ENCODE data around the gene DAO. TPM values are rescaled to one million over a fixed set of nuclear protein-coding genes. Genes with fewer than 3 reads are reported as not detected.

DAO gene
- total and polyA plus RNA-seq, 12 donors: not detected

GRCh38 chr12:108911915-108912314, 32.0 kb downstream of the DAO start:
- WGBS, 4 donors: 81 to 94% (median 83%) methylated on average over 5 to 6 of the region's 6 CpGs
- intact Hi-C loops (cut with DNase I): no loop called here
- DNase-seq: no peak
- H3K4me3 ChIP-seq: no peak overlapping the region
- TF ChIP-seq CTCF (IDR thresholded peaks at IDR 0.05) (no peak), POLR2A (IDR thresholded peaks at IDR 0.05) (no peak)
- no peaks in the 10 kb centered on the region for H3K27me3 ChIP-seq
- no peak overlapping the region for H3K27ac ChIP-seq
- H3K4me1 ChIP-seq (replicated peaks in 1 of 2): no peaks in the 10 kb centered on the region
- H3K36me3 ChIP-seq (replicated peaks in 1 of 2): no peaks in the 10 kb centered on the region
- no peaks in the 10 kb centered on the region for H3K9me3 ChIP-seq (replicated peaks in 1 of 3)

- TF ChIP-seq CTCF (IDR thresholded peaks at IDR 0.05) (no peak), POLR2A (IDR thresholded peaks at IDR 0.05) (no peak)
- Histone ChIP-seq H3K9me3 (replicated peaks in 1 of 3) (no peaks in the 10 kb centered on the region), H3K4me3 (no peak overlapping the region), H3K4me1 (replicated peaks in 1 of 2) (no peaks in the 10 kb centered on the region), H3K27me3 (no peaks in the 10 kb centered on the region), H3K27ac (no peak overlapping the region), H3K36me3 (replicated peaks in 1 of 2) (no peaks in the 10 kb centered on the region)
- DNase-seq: no peak
- 91 to 97% (median 94%) methylated on average over 9 of the region's 9 CpGs for WGBS, 4 donors
- intact Hi-C loops (cut with DNase I): no loop called here
Measured at GRCh38 chr12:108912361-108912760, 32.5 kb downstream of the DAO start.

GRCh38 chr12:108914121-108914531, 34.2 kb downstream of the DAO start:
- intact Hi-C loops (cut with DNase I): no loop called here
- peak overlapping the region in 2 of 5 donors; percentile 49 to 51 for H3K27ac ChIP-seq

GRCh38 chr12:108915632-108916133, 35.8 kb downstream of the DAO start:
- Histone ChIP-seq H3K9me3 (replicated peaks in 1 of 3) (no peaks in the 10 kb centered on the region), H3K36me3 (replicated peaks in 1 of 2) (no peaks in the 10 kb centered on the region), H3K4me3 (no peak overlapping the region), H3K27ac (no peak overlapping the region), H3K4me1 (replicated peaks in 1 of 2) (no peaks in the 10 kb centered on the region), H3K27me3 (no peaks in the 10 kb centered on the region)
- intact Hi-C loops (cut with DNase I): no loop called here
- no peak for DNase-seq
- WGBS, 4 donors: 50 to 81% (median 69%) methylated on average over 4 to 15 of the region's 15 CpGs
- TF ChIP-seq POLR2A (IDR thresholded peaks at IDR 0.05) (no peak), CTCF (IDR thresholded peaks at IDR 0.05) (no peak)

More at GRCh38 chr12:108914121-108914531, 34.2 kb downstream of the DAO start:
- WGBS, 4 donors: 20 to 33% (median 28%) methylated on average over 4 of the region's 4 CpGs
- no peaks in the 10 kb centered on the region for H3K27me3 ChIP-seq
- H3K4me1 ChIP-seq (replicated peaks in 1 of 2): no peaks in the 10 kb centered on the region
- no peaks in the 10 kb centered on the region for H3K36me3 ChIP-seq (replicated peaks in 1 of 2)
- H3K4me3 ChIP-seq: no peak overlapping the region
- DNase-seq: peak in 6 of 7 donors; percentile 24 to 60 (median 42)
- TF ChIP-seq POLR2A (IDR thresholded peaks at IDR 0.05) (no peak), CTCF (IDR thresholded peaks at IDR 0.05) (no peak)
- H3K9me3 ChIP-seq (replicated peaks in 1 of 3): no peaks in the 10 kb centered on the region
